ENCODE measurements around the gene BLVRA.
A peak's percentile ranks its signal among the peaks of the same experiment; 100 is the strongest.
"Not testable (repeated sequence)": the region's sequence is repeated elsewhere in the genome, so short reads cannot be mapped to it uniquely, and the experiment has no call there.

Gene BLVRA

DNA sequence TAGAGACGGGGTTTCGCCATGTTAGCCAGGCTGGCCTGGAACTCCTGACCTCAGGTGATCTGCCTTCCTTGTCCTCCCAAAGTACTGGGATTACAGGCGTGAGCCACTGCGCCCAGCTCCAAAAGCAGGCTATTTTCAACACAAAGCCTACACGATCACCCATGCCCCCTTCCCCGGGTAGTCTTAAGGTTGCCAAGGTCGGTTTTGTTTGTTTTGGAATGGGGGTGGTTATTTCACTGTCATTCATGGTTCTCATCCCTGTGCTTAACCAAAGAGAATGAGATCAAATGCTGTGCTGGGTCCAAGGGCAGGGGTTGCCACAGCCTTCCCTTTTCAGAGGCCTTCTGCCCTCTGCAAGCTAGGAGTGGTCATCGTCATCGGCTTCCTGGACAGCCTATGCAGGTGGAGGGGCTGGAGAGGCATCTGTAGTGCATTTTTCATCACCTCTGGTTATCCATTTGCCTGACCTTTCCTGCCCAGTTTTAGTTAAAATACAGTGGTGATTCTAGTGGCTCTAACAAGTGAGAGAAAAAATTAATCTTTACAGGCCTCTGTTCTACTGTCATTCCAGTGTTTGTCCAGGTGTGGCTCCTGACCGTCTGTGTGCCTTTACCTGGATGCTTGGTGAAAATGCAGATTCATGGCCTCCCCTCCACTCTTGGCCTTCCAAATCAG, 11.4 kb downstream of the BLVRA start:
- no peak for DNase-seq

GRCh38 chr7:43771128-43771527, 12.6 kb downstream of the BLVRA start:
- DNase-seq = no peak

DNA sequence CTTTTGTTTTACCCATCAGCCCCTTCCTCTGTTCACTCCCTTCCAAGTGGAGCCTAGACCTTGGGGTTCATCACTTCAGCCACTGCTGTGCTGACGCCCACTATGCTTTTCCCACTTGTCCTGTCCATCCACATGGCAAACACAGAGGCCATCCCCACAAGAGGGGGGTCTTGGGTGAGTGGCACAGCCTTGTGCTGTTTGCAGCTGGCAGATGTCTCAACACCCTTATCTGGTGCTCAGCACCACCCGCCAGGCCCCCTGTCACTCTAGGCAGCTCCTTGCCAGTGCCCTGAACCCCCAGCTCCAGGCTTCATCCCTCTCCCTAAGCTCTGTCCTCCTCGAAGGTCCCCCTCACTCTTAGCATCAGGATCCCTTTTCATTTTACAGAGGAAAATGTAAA, 13.1 kb downstream of the BLVRA start:
- DNase-seq = no peak

DNA sequence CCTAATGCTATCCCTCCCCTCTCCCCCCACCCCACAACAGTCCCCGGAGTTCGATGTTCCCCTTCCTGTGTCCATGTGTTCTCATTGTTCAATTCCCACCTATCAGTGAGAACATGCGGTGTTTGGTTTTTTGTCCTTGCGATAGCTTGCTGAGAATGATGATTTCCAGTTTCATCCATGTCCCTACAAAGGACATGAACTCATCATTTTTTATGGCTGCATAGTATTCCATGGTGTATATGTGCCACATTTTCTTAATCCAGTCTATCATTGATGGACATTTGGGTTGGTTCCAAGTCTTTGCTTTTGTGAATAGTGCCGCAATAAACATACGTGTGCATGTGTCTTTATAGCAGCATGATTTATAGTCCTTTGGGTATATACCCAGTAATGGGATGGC, 14.8 kb downstream of the BLVRA start:
- DNase-seq = not testable (repeated sequence)

GRCh38 chr7:43775255-43775654, 16.8 kb downstream of the BLVRA start:
- not testable (repeated sequence) for DNase-seq

DNA sequence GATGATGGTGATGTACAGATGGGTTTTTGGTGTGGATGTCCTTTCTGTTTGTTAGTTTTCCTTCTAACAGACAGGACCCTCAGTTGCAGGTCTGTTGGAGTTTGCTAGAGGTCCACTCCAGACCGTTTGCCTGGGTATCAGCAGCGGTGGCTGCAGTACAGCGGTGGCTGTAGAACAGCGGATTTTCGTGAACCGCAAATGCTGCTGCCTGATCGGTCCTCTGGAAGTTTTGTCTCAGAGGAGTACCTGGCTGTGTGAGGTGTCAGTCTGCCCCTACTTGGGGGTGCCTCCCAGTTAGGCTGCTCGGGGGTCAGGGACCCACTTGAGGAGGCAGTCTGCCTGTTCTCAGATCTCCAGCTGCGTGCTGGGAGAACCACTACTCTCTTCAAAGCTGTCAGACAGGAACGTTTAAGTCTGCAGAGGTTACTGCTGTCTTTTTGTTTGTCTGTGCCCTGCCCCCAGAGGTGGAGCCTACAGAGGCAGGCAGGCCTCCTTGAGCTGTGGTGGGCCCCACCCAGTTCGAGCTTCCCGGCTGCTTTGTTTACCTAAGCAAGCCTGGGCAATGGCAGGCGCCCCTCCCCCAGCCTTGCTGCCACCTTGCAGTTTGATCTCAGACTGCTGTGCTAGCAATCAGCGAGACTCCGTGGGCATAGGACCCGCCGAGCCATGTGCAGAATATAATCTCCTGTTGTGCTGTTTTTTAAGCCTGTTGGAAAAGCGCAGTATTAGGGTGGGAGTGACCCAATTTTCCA, 20.0 kb downstream of the BLVRA start:
- not testable (repeated sequence) for DNase-seq

DNA sequence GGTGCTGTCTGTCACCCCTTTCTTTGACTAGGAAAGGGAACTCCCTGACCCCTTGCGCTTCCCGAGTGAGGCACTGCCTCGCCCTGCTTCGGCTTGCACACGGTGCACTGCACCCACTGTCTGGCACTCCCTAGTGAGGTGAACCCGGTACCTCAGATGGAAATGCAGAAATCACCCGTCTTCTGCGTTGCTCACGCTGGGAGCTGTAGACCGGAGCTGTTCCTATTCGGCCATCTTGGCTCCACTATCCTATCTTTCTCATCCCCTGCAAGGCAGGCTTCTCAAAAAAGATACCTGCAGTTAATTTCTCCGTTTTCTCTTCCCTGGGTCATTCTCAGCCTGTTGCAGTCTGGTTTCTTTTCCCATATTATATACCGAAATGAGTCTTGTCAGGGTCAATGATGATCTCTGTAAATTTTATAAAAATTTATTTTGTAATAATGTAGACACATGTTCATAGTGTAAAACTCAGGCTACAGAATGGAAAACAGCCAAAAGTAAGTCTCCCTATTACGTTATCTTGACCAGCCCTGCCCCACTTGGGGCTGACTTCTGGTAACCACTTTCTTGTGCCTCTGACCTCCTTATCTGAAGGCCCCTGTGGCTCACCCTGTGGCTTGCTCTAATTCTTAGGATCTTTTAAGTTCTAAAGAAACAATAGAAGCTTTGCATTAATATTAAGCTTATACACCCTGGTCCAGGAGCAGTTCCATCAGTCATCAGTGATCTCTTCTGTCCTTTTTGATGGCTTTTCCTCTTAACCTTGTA, 20.7 kb downstream of the BLVRA start:
- DNase-seq = no peak

DNA sequence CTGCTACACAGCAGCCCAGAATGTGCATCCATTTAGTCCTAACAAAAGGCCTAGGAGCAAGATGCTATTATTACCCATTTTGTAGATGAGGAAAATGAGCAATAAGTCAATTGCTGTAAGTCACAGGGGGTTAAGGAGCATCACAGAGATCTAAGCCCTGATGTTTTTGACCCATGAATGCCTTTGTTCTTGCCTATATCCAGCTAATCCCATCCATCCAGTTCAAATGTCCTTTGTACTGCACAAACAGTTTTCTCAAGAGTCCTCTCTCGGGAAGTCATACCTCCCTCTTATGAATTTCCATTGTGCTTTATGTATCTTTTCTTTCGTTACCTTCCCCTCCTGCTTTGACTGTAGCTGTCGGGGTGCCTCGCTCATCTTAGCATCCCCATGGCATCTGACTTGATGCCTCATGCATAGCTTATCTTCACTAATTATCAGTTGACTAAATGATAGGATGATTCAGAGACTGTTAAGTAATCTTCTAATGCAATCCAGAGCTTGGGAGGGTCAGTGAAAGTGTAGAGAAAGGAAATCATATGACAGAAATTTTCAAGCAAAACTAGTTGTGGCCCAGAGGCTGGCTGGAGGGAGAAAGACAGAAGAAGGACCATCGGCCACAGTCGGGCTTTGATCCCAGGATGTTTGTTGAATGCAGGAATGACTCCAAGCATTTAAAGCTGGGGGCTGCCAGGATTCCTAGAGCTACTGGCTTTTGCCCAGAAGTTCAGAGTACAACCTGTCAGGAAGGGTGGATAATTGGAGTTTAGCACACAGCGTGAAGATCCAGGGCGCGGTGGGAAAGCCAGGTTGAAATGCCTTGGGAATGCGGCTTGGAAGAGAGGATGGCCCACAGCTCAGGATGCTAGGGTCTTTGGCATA, 23.5 kb downstream of the BLVRA start:
- no peak for DNase-seq

DNA sequence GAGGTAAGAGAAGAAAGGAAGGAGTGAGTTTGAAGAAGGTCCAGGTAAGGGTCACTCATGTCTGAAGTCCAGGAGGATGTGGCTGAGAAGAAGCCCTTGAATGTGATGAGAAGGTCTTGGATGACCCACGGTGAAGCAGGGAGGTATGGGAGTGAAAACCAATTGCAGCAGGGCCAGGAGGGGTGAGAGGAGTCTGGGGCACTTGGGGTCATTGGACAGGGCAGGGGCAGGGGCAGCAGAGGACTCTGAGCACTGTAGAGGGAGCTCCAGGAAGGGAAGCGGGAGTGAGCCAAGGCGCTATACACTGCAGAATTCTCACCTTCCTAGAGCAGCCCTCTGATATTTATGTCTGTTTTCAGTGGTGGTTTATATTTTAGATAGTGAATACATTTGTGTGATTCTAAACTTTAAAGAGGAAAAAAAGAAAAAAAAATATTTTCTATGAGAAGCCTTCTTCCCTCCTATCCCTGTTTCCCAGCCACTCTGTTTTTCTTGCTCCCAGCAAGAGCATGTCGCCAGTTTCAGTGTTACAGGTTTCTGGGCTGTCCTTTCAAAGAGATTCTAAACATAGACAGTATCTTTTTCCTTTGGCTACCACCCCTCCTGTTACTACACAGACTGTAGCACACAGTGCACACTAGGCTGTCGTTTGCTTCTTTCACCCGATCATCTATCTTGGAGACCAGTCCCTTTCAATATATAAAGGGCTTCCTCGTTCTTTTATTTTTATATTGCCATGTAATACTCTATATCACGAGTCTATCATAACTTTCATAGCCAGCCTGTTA, 24.5 kb downstream of the BLVRA start:
- DNase-seq = no peak

DNA sequence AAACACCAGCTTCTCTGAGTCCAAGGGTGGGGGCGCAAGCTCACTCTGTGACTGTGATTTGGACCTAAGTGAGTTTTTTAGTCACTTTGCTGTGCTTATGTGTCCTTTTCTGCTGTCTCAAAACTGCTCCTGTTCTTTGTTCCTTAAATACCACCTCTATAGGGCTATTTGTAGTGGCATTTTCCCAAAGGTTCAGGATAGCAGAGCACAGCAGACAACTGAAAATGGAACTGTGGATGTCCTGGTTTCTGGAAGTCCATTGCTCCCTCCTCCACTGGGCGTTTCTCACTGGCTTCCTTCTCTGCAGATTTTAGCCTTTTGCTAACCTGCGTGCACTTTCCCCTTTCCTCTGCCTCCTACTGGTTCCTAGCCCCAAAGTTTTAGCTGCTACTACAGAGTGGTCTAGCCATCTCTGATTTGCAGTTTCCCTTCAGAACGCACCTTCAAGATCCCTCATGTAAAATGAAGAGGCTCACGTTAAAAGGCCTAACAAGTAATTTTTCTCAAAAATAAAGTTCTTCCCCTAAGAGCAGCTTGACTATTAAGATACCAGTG, 25.6 kb downstream of the BLVRA start:
- DNase-seq = no peak

- DNase-seq = peak; percentile 58
Measured at GRCh38 chr7:43784585-43785087, 26.2 kb downstream of the BLVRA start.

GRCh38 chr7:43785420-43785819, 26.9 kb downstream of the BLVRA start:
- DNase-seq = no peak

DNA sequence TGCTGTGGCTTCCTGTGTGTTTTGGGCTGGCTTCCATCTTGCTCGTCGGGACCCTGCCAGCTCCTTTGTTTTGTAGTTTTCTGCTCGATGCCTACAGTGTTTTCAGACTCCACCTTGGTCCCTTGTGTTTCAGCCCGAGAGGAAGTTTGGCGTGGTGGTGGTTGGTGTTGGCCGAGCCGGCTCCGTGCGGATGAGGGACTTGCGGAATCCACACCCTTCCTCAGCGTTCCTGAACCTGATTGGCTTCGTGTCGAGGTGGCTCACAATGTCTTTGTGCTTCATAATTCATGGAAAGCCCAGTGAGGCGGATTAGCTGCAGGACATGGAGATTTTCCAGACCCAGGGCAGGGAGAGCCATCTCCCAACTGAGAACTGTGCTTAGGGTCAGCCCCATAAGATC, 29.3 kb downstream of the BLVRA start:
- no peak for DNase-seq

- no peak for DNase-seq
Measured at GRCh38 chr7:43790006-43790405, 31.5 kb downstream of the BLVRA start.

DNA sequence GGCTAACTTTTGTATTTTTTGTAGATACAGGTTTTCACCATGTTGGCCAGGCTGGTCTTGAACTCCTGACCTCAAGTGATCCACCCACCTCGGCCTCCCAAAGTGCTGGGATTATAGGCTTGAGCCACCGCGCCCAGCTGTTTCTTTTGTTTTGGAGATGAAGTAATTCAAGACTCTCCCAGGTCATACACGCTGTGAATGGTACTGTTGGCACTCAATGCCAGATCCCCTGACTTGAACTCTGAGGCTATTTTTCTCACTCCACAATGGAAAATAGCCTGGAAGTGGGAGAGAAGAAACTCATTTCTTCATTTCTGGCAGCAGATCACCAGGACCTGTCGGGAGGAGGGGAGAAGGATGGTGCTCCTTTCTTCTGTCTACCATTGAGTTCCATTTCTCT, 32.4 kb downstream of the BLVRA start:
- DNase-seq = no peak

DNA sequence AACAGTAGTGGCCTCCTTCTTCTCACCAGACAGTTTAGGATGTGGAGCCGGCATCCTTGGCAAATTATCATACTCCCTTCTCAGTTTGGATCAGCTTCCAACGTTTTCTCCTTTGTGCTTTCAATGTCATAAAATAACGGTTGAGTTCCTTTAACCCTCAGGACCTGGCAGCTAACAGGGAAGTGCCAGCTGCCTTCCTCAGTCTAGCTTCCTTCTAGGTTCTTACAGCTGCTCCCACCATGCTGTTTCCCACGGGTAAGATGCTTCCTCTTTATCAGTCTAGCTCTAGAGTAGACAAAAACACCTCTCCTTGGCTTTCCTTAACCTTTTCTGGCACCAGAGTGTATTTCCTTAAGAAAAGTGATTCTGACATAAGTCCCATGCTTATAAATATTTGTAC, 33.2 kb downstream of the BLVRA start:
- no peak for DNase-seq

- no peak for DNase-seq
Measured at GRCh38 chr7:43792471-43793150, 34.1 kb downstream of the BLVRA start.

GRCh38 chr7:43799605-43800004, 41.1 kb downstream of the BLVRA start:
- no peak for DNase-seq

DNA sequence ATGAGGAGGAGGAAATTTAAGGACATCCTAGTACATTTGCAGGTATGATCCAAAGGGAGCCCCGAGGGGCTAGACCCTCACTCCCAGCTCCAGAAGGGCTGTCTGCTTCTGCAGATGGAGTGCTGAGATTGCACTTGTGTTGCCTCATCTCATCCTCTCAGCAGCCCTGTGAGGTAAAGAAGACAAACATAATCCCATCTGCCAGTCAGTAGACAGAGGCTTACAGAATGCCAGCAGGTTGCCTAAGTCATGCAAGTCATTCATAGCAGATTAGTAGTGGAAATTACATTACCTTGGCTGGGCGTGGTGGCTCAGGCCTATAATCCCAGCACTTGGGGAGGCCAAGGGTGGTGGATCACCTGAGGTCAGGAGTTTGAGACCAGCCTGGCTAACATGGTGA, 45.4 kb downstream of the BLVRA start:
- no peak for DNase-seq

DNA sequence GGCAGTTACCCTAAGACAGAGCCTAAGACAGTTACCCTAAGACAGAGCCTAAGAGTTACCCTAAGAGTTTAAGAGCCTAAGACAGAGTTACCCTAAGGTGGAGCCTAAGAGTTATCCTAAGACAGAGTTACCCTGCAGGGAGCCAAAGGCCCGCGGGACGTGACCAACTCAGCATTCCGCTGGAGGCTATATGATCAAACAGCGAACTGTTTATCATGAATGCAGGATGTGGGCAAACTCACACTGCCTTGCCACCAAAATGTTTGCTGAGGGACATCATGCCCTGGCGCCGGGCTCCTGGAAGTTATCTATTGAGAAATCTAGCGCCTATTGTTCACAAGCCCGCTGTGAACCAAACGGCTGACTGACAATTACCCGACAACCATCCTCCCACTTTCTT, 49.9 kb downstream of the BLVRA start:
- no peak for DNase-seq

Measured in activated CD4-positive, alpha-beta T cell treated with anti-CD3 and anti-CD28 coated beads for 48 hours (primary cell).